H1 (cell line): ENCODE results near the gene ARHGEF16. TPM values are rescaled to one million over a fixed set of nuclear protein-coding genes. Genes with fewer than 3 reads are reported as not detected.

Experiments
- CTCF ChIA-PET: fragments of 300-600 bp; sonication (Branson Sonifier 250); formaldehyde crosslinking; loops from one replicate; lab custom pipeline; 2021; ENCODE audit not compliant: partially characterized antibody; lab: Charles Lee
- POLR2A ChIA-PET: fragments of 300-600 bp; sonication (Branson Sonifier 250); formaldehyde crosslinking; loops from one replicate; lab custom pipeline; 2021; ENCODE audit warnings: inconsistent platforms; ENCODE audit not compliant: partially characterized antibody; lab: Charles Lee
- DNase-seq, 2 experiments: peaks; one replicate each; pipeline versions ENCODE4 v3.0.0 to v3.0.0-alpha.2; 2010 to 2022; ENCODE audit warnings: low spot score in 2 of 2, low read depth in 1 of 2, mixed read lengths in 1 of 2
- FAIRE-seq: peaks from 2 replicates; lab custom pipeline; 2011; peaks lifted over from hg19 to GRCh38; lab: Jason Lieb, UNC
- H2AFZ ChIP-seq: 2 replicates; pipeline ENCODE4 v1.8.1; 2012; ENCODE audit warnings: low read length, inconsistent platforms
- H2AK5ac ChIP-seq: 2 replicates; pipeline ENCODE4 v1.6.1; 2013; ENCODE audit warnings: low read depth, low read length
- H2BK120ac ChIP-seq: replicated peaks from 2 replicates; pipeline ENCODE3; 2013; ENCODE audit warnings: low read depth, low read length, inconsistent platforms
- H2BK12ac ChIP-seq: 2 replicates; pipeline ENCODE4 v1.6.1; 2013; ENCODE audit warnings: low read depth, low read length
- H2BK15ac ChIP-seq: 2 replicates; pipeline ENCODE4 v1.6.1; 2013; ENCODE audit warnings: low read length
- H2BK20ac ChIP-seq: 2 replicates; pipeline ENCODE4 v1.6.1; 2013; ENCODE audit warnings: low read length
- H2BK5ac ChIP-seq: 2 replicates; pipeline ENCODE4 v1.6.1; 2013; ENCODE audit warnings: low read depth, low read length
- H3K14ac ChIP-seq: 2 replicates; pipeline ENCODE4 v1.6.1; 2013; ENCODE audit warnings: inconsistent platforms; ENCODE audit not compliant: insufficient read length
- H3K18ac ChIP-seq: 2 replicates; pipeline ENCODE4 v1.6.1; 2013; ENCODE audit warnings: low read length; ENCODE audit errors: extremely low read depth
- H3K23ac ChIP-seq: 2 replicates; pipeline ENCODE4 v1.6.1; 2013; ENCODE audit warnings: inconsistent platforms; ENCODE audit not compliant: insufficient read length
- H3K23me2 ChIP-seq: 2 replicates; pipeline ENCODE4 v1.6.1; 2013; ENCODE audit warnings: low read depth, low read length
- H3K27ac ChIP-seq: 2 replicates; pipeline ENCODE4 v1.6.1; 2011; ENCODE audit warnings: low read depth, low read length, inconsistent platforms
- H3K27me3 ChIP-seq, 4 experiments: replicated peaks in 1 of 4; 1 replicate in 1 of 4; 2 replicates in 3 of 4; pipeline versions ENCODE4 v1.6.1 to v1.8.1; 2011 to 2013; ENCODE audit warnings: low read length in 3 of 4, mild to moderate bottlenecking in 3 of 4, inconsistent platforms in 2 of 4, mixed read lengths in 2 of 4, moderate library complexity in 1 of 4; ENCODE audit not compliant: control insufficient read depth in 3 of 4, insufficient read depth in 3 of 4; ENCODE audit errors: extremely low read depth in 1 of 4
- H3K36me3 ChIP-seq, 4 experiments: 2 replicates each; pipeline versions ENCODE4 v1.6.1 to v1.8.1; 2011 to 2013; ENCODE audit warnings: mild to moderate bottlenecking in 4 of 4, low read length in 3 of 4, moderate library complexity in 2 of 4, control low read depth in 1 of 4, inconsistent platforms in 1 of 4; ENCODE audit not compliant: insufficient read depth in 4 of 4, control insufficient read depth in 2 of 4
- H3K4ac ChIP-seq: replicated peaks from 2 replicates; pipeline ENCODE3; 2013; ENCODE audit warnings: low read length, low read depth, mixed read lengths, inconsistent platforms; ENCODE audit not compliant: insufficient read length
- H3K4me1 ChIP-seq, 4 experiments: replicated peaks in 1 of 4; 1 replicate in 1 of 4; 2 replicates in 3 of 4; pipeline versions ENCODE4 v1.6.1 to v1.8.1; 2011 to 2013; ENCODE audit warnings: low read length in 3 of 4, inconsistent platforms in 2 of 4, mixed read lengths in 1 of 4; ENCODE audit not compliant: insufficient read depth in 4 of 4, control insufficient read depth in 3 of 4
- H3K4me2 ChIP-seq, 2 experiments: 2 replicates each; pipeline versions ENCODE4 v1.6.1 to v1.8.1; 2011 to 2013; ENCODE audit warnings: low read depth in 2 of 2, low read length in 2 of 2, control low read depth in 1 of 2, inconsistent platforms in 1 of 2, mild to moderate bottlenecking in 1 of 2; ENCODE audit not compliant: insufficient read depth in 1 of 2
- H3K4me3 ChIP-seq, 4 experiments: fragments of 200-600, 300-600 bp in 1 of 4; sonication (generic), shearing (Covaris generic), sonication (Bioruptor Twin) in 1 of 4; 2 replicates each; pipeline versions ENCODE4 v1.5.1 to v1.8.1; 2011 to 2016; ENCODE audit warnings: low read length in 4 of 4, low read depth in 3 of 4, control low read depth in 2 of 4, inconsistent platforms in 2 of 4, mild to moderate bottlenecking in 2 of 4, mixed read lengths in 1 of 4, moderate library complexity in 1 of 4; ENCODE audit not compliant: insufficient read depth in 2 of 4; ENCODE audit errors: extremely low read depth in 1 of 4
- H3K56ac ChIP-seq: replicated peaks from 2 replicates; pipeline ENCODE3; 2013; ENCODE audit warnings: low read depth, mild to moderate bottlenecking, mixed read lengths, low read length, inconsistent platforms; ENCODE audit not compliant: insufficient read length
- H3K79me1 ChIP-seq: 2 replicates; pipeline ENCODE4 v1.6.1; 2013; ENCODE audit warnings: low read depth, low read length, control low read depth
- H3K79me2 ChIP-seq, 2 experiments: 2 replicates each; pipeline versions ENCODE4 v1.6.1 to v1.8.1; 2012 to 2013; ENCODE audit warnings: low read length in 2 of 2, mild to moderate bottlenecking in 2 of 2, inconsistent platforms in 1 of 2; ENCODE audit not compliant: insufficient read depth in 2 of 2, control insufficient read depth in 1 of 2
- H3K9ac ChIP-seq, 4 experiments: replicated peaks in 1 of 4; 1 replicate in 1 of 4; 2 replicates in 3 of 4; pipeline versions ENCODE4 v1.6.1 to v1.8.1; 2011 to 2013; ENCODE audit warnings: low read depth in 3 of 4, low read length in 3 of 4, control low read depth in 2 of 4, mild to moderate bottlenecking in 2 of 4, moderate library complexity in 2 of 4, inconsistent platforms in 1 of 4; ENCODE audit errors: extremely low read depth in 1 of 4
- H3K9me3 ChIP-seq, 2 experiments: 2 replicates each; pipeline versions ENCODE4 v1.6.1 to v1.8.1; 2012 to 2013; ENCODE audit warnings: mild to moderate bottlenecking in 2 of 2, moderate library complexity in 2 of 2, control low read depth in 1 of 2, inconsistent platforms in 1 of 2, low read depth in 1 of 2, low read length in 1 of 2, mixed read lengths in 1 of 2; ENCODE audit not compliant: insufficient read depth in 2 of 2
- H4K20me1 ChIP-seq, 2 experiments: replicated peaks in 1 of 2; 2 replicates each; pipeline versions ENCODE3 to v1.8.1; 2011 to 2013; ENCODE audit warnings: inconsistent platforms in 2 of 2, low read length in 2 of 2, mild to moderate bottlenecking in 1 of 2; ENCODE audit not compliant: insufficient read depth in 2 of 2, control insufficient read depth in 1 of 2
- H4K5ac ChIP-seq: 2 replicates; pipeline ENCODE4 v1.6.1; 2013; ENCODE audit warnings: low read length, low read depth, mixed read lengths, inconsistent platforms; ENCODE audit not compliant: insufficient read length
- H4K8ac ChIP-seq: 2 replicates; pipeline ENCODE4 v1.8.0; 2013; ENCODE audit warnings: mild to moderate bottlenecking, moderate library complexity, low read length, inconsistent platforms; ENCODE audit not compliant: insufficient read depth; ENCODE audit errors: extremely low read depth
- H4K91ac ChIP-seq: replicated peaks from 2 replicates; pipeline ENCODE3; 2013; ENCODE audit warnings: low read length, mixed read lengths, inconsistent platforms; ENCODE audit not compliant: insufficient read length
- BACH1 ChIP-seq: IDR thresholded peaks from 2 replicates; pipeline ENCODE4 v1.6.1; 2012; ENCODE audit warnings: low read length, improper control_type of control experiment
- BRCA1 ChIP-seq: IDR thresholded peaks from 2 replicates; pipeline ENCODE4 v1.6.1; 2012; ENCODE audit warnings: low read depth, low read length, improper control_type of control experiment
- CREB1 ChIP-seq: IDR thresholded peaks from 2 replicates; pipeline ENCODE4 v1.6.1; 2012; ENCODE audit warnings: inconsistent platforms
- JUN ChIP-seq: IDR thresholded peaks from 2 replicates; pipeline ENCODE4 v1.6.1; 2011; ENCODE audit warnings: low read depth, mild to moderate bottlenecking, improper control_type of control experiment, low read length
- POU5F1 ChIP-seq: IDR thresholded peaks from 2 replicates; pipeline ENCODE4 v1.6.1; 2011; ENCODE audit warnings: low read depth, mild to moderate bottlenecking, low read length, moderate library complexity
- RNF2 ChIP-seq: fragments of 200-900, 300-1000 bp; sonication (generic); IDR thresholded peaks from 2 replicates; pipeline ENCODE4 v1.7.1; 2016; ENCODE audit warnings: borderline replicate concordance, low read depth, mild to moderate bottlenecking, antibody characterized with exemption, low read length; ENCODE audit not compliant: poor library complexity, severe bottlenecking; ENCODE audit errors: missing control alignments
- TAF1 ChIP-seq: IDR thresholded peaks from 2 replicates; pipeline ENCODE4 v1.6.1; 2011; ENCODE audit warnings: mild to moderate bottlenecking, low read depth, low read length
- TEAD4 ChIP-seq: IDR thresholded peaks from 2 replicates; pipeline ENCODE4 v1.6.1; 2012; ENCODE audit warnings: low read depth, low read length, inconsistent platforms, mixed read lengths
- YY1 ChIP-seq: IDR thresholded peaks from 2 replicates; pipeline ENCODE4 v1.6.1; 2011; ENCODE audit warnings: low read depth, mild to moderate bottlenecking, low read length
- WGBS, 2 experiments: shearing (Covaris generic) in 1 of 2; methylation state at CpG; one replicate each; pipeline versions ENCODE4 v1.1.6 to v1.1.7; 2013 to 2015; ENCODE audit warnings: low lambda C conversion rate in 2 of 2, mixed read lengths in 2 of 2, inconsistent platforms in 1 of 2, low coverage in 1 of 2, missing lambda C conversion rate in 1 of 2; ENCODE audit not compliant: insufficient replicate concordance in 2 of 2, insufficient coverage in 1 of 2, insufficient read length in 1 of 2; ENCODE audit errors: extremely low coverage in 1 of 2, missing lambda C conversion rate in 1 of 2; 5-methylcytosine and 5-hydroxymethylcytosine counted together
- polyA plus RNA-seq, 7 experiments: library from polyadenylated mRNA; depleted of rRNA in 3 of 7; stranded (reverse) in 5 of 7; unstranded in 2 of 7; fragments of >200 nt in 5 of 7; fragments of 200-250 nt in 2 of 7; gene quantifications; 1 replicate in 5 of 7; 2 replicates in 1 of 7; 4 replicates in 1 of 7; pipeline versions ENCODE4 v1.2.1 to v1.2.3, GENCODE V29; 2011 to 2013; ENCODE audit warnings: missing spikeins in 2 of 7, mixed read lengths in 2 of 7
- total RNA-seq: library from RNA; stranded (reverse); fragmentation: NEBNext Ultra II Directional; extraction: Animal tissue kit (Norgen Biotek cat#: 25700); gene quantifications from 2 replicates; pipeline ENCODE4 v1.2.1, GENCODE V29; 2021
- TF ChIP-seq, protein P1 (sequence below): IDR thresholded peaks from 2 replicates; pipeline ENCODE4 v1.6.1; 2011; ENCODE audit warnings: low read depth, mild to moderate bottlenecking, low read length; ENCODE audit not compliant: insufficient read depth
- TF ChIP-seq, protein P2 (sequence below): IDR thresholded peaks from 2 replicates; pipeline ENCODE4 v1.6.1; 2012; ENCODE audit warnings: inconsistent platforms

ARHGEF16 gene
- total and polyA plus RNA-seq, 2 of the 8 experiments (the other 6 are each of a cell fraction or from before 2014, with no cell fraction given) = 18.3 to 20.7 TPM

DNA sequence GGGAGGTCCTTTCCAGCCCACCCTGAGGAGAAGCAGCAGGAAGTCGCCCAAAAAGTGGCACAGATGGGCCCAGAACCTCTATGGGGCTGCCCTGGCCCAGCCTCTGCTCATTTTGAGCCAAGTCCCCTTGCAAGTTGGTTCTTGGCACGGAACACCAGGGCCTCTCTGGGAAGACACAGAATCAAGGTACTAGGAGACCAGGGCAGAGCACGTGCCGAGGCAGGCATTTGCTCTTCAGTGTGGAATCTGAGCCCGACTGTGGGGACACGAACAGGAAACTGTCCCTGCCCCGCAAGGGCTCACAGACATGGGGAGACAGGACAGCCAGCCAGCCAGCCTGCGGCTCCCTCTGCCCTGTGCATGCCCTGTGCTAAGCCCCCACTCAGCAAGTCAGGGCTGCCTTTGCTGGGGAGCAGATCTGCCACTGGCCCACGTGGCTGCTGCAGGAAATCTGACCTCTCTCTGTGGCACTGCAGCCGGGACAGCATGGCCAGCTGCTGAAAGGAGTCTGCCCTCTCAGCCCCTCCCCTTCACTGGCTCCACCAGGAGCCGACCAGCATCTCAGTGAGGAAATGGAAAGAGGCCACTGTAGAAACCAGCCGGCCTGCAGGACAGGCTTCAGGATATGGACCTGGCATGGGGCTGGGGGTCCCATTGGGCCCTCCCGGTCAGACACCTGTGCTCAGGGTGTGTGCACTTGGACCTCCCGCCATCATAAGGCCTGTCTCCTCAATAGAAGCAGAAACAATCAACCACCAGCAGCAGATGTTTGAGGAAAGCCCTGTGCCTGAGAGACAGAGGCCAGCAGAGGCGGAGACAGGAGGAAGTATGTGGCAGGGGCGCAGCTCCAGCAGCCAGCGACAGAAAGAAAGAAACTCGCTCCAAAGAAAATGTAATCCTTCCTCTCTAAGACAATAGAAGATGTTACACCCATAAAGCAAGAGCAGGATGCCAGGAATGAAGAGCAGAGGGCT lies 3.7 kb downstream of the ARHGEF16 start:
- Histone ChIP-seq H3K9ac (no peak overlapping the region), H3K27me3 (no peaks in the 10 kb centered on the region), H3K4me3 (no peak overlapping the region), H3K23me2 (peaks cover 3% of the 10 kb centered on the region; the same call in 1 of the 2 replicates), H3K56ac (no peak overlapping the region), H4K91ac (no peak overlapping the region), H4K20me1 (peaks cover 3 to 15% of the 10 kb centered on the region in 2 experiments), H3K4me1 (peaks cover 0 to 19% (median 16%) of the 10 kb centered on the region in 4 experiments; a peak in 6 of 7 replicates), H2BK15ac (no peak overlapping the region), H2AK5ac (no peak overlapping the region), H3K79me2 (peaks cover 0 to 13% of the 10 kb centered on the region in 2 experiments; a peak in 1 of 4 replicates), H2BK12ac (peak overlapping the region; percentile 68; the same call in 1 of the 2 replicates), H2BK5ac (peak overlapping the region; percentile 49; the same call in 1 of the 2 replicates), H3K4me2 (no peak overlapping the region), H2AFZ (no peak overlapping the region), H2BK120ac (no peak overlapping the region), H3K27ac (no peak overlapping the region), H3K23ac (no peak overlapping the region), H3K9me3 (no peaks in the 10 kb centered on the region), H4K5ac (no peak overlapping the region), H3K18ac (no peak overlapping the region), H3K14ac (no peak overlapping the region), H3K4ac (no peak overlapping the region), H3K36me3 (no peaks in the 10 kb centered on the region), H4K8ac (no peak overlapping the region), H2BK20ac (no peak overlapping the region), H3K79me1 (peaks cover 5% of the 10 kb centered on the region; the same call in 1 of the 2 replicates)
- CTCF ChIA-PET = interaction anchor here (0.6 to 1.9 kb wide), 4 partner anchors 13 to 263 kb away, joined by 3 to 6 read pairs (median 3); no protein-coding TSS in a partner anchor
- no peak for FAIRE-seq
- POLR2A ChIA-PET = interaction anchor here (0.9 to 1.9 kb wide), 4 partner anchors 11 to 24 kb away, joined by 3 to 4 read pairs (median 4); no protein-coding TSS in a partner anchor
- WGBS, 2 experiments = 86% methylated on average over 18 of the region's 18 CpGs; no CpG with 5 or more reads in 1 of the 2 experiments
- DNase-seq = no peak
- TF ChIP-seq, protein P1, sequence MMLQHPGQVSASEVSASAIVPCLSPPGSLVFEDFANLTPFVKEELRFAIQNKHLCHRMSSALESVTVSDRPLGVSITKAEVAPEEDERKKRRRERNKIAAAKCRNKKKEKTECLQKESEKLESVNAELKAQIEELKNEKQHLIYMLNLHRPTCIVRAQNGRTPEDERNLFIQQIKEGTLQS = no peak
- TF ChIP-seq BRCA1 = no peak
- TF ChIP-seq TAF1 = no peak
- no peak for TF ChIP-seq POU5F1
- TF ChIP-seq RNF2 = no peak
- TF ChIP-seq, protein P2, sequence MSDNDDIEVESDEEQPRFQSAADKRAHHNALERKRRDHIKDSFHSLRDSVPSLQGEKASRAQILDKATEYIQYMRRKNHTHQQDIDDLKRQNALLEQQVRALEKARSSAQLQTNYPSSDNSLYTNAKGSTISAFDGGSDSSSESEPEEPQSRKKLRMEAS = no peak
- no peak for TF ChIP-seq CREB1
- TF ChIP-seq JUN = no peak
- no peak for TF ChIP-seq BACH1
- TF ChIP-seq TEAD4 = no peak
- TF ChIP-seq YY1 = no peak
